ACC112 (cell line): Measurements from ENCODE around the gene NINL.
"Not testable (repeated sequence)": the region's sequence is repeated elsewhere in the genome, so short reads cannot be mapped to it uniquely, and the experiment has no call there.

Experiments used
- H2AFZ ChIP-seq: fragments of 200-600 bp; sonication (generic); one replicate; pipeline ENCODE4 v1.6.0; 2017; ENCODE audit warnings: antibody characterized with exemption, low read length; ENCODE audit not compliant: unreplicated experiment
- H3K27ac ChIP-seq: fragments of 200-600 bp; sonication (generic); 2 replicates; pipeline ENCODE4 v1.5.1; 2014; ENCODE audit warnings: low read depth, mild to moderate bottlenecking, antibody characterized with exemption, low read length, moderate library complexity
- H3K27me3 ChIP-seq: fragments of 200-600 bp; sonication (generic); 2 replicates; pipeline ENCODE4 v1.6.1; 2014; ENCODE audit warnings: mild to moderate bottlenecking, antibody characterized with exemption, low read length, moderate library complexity, mixed read lengths; ENCODE audit not compliant: insufficient read depth
- H3K36me3 ChIP-seq: fragments of 200-600 bp; sonication (generic); 2 replicates; pipeline ENCODE4 v1.6.1; 2016; ENCODE audit warnings: mild to moderate bottlenecking, antibody characterized with exemption, low read length, moderate library complexity, mixed read lengths; ENCODE audit not compliant: insufficient read depth
- H3K4me1 ChIP-seq: fragments of 200-600 bp; sonication (generic); one replicate; pipeline ENCODE4 v1.6.1; 2016; ENCODE audit warnings: low read length, mixed read lengths; ENCODE audit not compliant: insufficient read depth, unreplicated experiment, control insufficient read depth
- H3K4me3 ChIP-seq: fragments of 200-600 bp; sonication (generic); 2 replicates; pipeline ENCODE4 v1.5.1; 2014; ENCODE audit warnings: mild to moderate bottlenecking, low read depth, low read length
- H3K79me2 ChIP-seq: fragments of 200-600 bp; sonication (generic); one replicate; pipeline ENCODE4 v1.6.0; 2016; ENCODE audit warnings: low read length; ENCODE audit not compliant: control insufficient read depth, unreplicated experiment, insufficient read depth

The NINL gene

DNA sequence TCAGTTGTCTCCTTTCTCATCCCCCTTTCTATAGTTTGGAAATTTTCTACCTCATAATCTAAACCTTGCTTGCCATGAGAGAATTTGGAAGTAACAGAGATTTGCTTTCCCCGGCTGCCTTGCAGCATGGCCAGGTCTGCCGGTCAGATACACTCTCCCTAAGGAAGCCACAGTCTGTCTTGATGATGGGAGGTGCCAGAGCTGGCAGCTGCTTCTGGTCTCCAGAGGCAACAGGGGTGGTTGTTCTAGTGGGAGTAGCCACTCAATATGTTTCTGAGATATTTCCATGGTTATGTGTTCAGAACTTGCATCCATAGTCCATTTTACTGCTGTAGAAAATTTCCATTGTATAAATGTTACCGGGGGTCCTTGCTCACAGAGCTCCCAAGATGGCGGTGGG is 5.4 kb upstream of the NINL start:
- H2AFZ ChIP-seq, H3K4me3 ChIP-seq, H3K4me1 ChIP-seq, H3K79me2 ChIP-seq, H3K27ac ChIP-seq, H3K36me3 ChIP-seq, H3K27me3 ChIP-seq: not testable (repeated sequence)

DNA sequence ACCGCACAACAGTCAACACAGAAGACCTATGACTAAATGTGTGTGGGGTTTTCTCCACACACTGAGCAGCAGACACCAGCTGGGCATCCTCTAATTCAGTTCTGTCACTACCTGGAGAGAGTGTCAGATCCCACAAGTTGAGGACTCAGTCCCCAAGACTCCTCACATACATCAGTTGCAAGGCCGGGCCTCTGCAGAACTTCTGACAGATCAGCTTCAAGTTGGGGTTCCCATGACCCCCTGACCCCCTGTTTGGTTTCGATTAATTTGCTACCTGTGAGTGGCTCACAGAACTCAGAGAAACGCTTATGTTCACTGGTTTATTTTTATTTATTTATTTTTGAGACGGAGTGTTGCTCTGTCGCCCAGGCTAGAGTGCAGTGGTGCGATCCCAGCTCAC is 3.2 kb upstream of the NINL start:
- Histone ChIP-seq H2AFZ (no peak overlapping the region), H3K27ac (no peak overlapping the region)

DNA sequence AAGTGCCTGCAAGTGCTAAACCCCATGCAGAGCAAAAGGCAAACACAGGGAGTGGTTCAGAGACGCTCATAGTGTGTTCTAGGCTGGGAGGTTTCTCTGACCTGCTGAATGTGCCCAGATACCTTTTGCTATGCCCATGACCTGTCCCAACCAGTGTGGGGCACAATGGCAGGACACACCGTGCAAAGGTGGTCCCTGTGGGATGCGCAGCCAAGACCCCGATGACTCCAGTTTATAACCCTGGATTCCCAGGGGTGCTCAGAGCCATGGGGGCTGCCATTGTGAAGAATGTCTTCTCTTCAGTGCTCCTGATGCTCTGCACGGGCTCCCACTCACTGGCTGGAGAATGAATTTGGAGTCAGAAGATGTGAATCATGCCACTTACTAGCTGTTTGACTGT is 2.2 kb upstream of the NINL start:
- Histone ChIP-seq H3K79me2 (peaks cover 6% of the 10 kb centered on the region), H3K27me3 (no peaks in the 10 kb centered on the region), H3K27ac (no peak overlapping the region), H2AFZ (no peak overlapping the region), H3K4me1 (peaks cover 2% of the 10 kb centered on the region), H3K36me3 (no peaks in the 10 kb centered on the region), H3K4me3 (no peak overlapping the region)

More for the DNA sequence above, 3.2 kb upstream of the NINL start:
- Histone ChIP-seq H3K27me3 (no peaks in the 10 kb centered on the region), H3K4me1 (peaks cover 4% of the 10 kb centered on the region), H3K4me3 (no peak overlapping the region), H3K79me2 (peaks cover 4% of the 10 kb centered on the region), H3K36me3 (no peaks in the 10 kb centered on the region)

DNA sequence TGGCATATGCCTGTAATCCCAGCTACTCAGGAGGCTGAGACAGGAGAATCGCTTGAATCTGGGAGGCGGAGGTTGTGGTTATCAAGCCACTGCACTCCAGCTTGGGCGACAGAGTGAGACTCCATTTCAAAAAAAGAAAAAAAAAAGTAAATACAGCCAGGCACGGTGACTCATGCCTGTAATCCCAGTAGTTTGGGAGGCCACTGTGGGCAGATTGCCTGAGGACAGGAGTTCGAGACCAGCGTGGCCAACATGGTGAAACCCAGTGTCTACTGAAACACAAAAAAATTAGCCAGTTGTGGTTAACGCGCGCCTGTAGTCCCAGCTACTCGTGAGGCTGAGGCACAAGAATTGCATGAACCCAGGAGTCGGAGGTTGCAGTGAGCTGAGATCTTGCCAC is 1.5 kb upstream of the NINL start:
- Histone ChIP-seq H3K27me3 (no peaks in the 10 kb centered on the region), H2AFZ (no peak overlapping the region), H3K27ac (no peak overlapping the region), H3K79me2 (peaks cover 12% of the 10 kb centered on the region), H3K4me1 (no peaks in the 10 kb centered on the region), H3K36me3 (no peaks in the 10 kb centered on the region), H3K4me3 (no peak overlapping the region)

DNA sequence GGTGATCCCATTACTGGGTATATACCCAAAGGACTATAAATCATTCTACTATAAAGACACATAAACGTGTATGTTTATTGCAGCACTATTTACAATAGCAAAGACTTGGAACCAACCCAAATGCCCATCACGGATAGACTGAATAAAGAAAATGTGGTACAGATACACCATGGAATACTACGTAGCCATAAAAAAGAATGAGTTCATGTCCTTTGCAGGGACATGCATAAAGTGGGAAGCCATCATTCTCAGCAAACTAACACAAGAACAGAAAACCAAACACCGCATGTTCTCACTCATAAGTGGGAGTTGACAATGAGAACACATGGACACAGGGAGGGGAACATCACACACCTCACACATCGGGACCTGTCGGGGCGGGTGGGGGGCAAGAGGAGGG is 1.7 kb downstream of the NINL start:
- not testable (repeated sequence) for H3K36me3 ChIP-seq, H2AFZ ChIP-seq, H3K27me3 ChIP-seq, H3K4me1 ChIP-seq, H3K27ac ChIP-seq
- Histone ChIP-seq H3K79me2 (peaks cover 35% of the 10 kb centered on the region), H3K4me3 (peak overlapping the region; percentile 91; the same call in 1 of the 2 replicates)

DNA sequence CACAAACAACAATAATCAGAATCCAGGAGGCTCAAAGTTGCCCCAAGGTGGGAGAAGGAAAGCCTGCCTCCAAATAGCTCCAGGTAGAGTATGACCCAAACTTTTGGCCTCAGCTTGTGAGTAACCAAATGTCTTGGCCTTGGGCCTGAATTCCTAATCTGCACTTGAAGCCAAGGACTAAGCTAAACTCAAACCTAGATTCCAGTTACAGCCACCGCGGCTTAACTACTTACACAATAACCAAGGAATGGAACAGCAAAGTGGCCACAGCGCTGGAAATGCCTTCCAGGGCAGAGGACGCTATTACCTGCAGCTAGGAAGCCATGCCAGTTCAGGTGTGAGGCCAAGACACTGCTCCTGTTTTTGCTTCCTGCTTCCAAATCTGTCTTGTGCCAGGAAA is 4.6 kb downstream of the NINL start:
- Histone ChIP-seq H3K4me3 (no peak overlapping the region), H3K27me3 (no peaks in the 10 kb centered on the region), H3K4me1 (no peaks in the 10 kb centered on the region), H3K27ac (no peak overlapping the region), H3K36me3 (no peaks in the 10 kb centered on the region), H2AFZ (no peak overlapping the region), H3K79me2 (peaks cover 38% of the 10 kb centered on the region)

DNA sequence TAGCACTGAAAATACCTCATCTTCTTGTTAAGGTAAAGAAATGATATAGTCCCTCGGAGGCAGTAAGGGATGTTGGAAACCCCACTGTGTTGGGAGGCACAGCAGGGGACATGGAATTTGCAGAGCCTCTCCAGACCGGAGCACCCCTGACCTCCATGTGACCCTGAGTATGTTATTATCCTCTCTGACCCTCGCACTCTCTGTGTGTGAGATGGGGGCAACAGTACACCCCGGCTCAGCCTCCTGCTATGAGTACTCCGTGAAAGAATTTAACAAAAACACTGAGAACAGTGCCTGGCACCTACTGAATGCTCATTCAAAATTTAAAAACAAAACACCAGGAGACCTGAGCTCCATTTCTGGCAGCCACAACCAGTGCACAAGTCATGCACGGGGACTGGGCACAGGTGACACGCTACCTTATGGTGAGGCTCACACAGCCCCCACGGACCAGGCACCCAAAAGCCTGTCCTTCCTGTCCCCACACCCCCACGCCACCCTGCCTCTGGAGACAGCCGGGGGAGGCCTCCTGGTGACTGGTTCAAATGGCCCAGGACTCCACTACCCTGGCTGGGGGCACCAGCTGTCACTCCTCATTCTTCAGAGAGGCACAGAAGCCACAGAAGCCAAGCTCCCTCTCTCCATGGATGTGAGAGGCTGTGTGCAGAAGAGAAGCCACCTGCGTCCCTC is 6.1 kb downstream of the NINL start:
- no peaks in the 10 kb centered on the region for H3K27me3 ChIP-seq
- no peak overlapping the region for H3K27ac ChIP-seq
- no peak overlapping the region for H3K4me3 ChIP-seq
- H3K4me1 ChIP-seq, result peaks cover 6% of the 10 kb centered on the region
- H3K79me2 ChIP-seq, result peaks cover 35% of the 10 kb centered on the region
- H2AFZ ChIP-seq, result no peak overlapping the region
- no peaks in the 10 kb centered on the region for H3K36me3 ChIP-seq

DNA sequence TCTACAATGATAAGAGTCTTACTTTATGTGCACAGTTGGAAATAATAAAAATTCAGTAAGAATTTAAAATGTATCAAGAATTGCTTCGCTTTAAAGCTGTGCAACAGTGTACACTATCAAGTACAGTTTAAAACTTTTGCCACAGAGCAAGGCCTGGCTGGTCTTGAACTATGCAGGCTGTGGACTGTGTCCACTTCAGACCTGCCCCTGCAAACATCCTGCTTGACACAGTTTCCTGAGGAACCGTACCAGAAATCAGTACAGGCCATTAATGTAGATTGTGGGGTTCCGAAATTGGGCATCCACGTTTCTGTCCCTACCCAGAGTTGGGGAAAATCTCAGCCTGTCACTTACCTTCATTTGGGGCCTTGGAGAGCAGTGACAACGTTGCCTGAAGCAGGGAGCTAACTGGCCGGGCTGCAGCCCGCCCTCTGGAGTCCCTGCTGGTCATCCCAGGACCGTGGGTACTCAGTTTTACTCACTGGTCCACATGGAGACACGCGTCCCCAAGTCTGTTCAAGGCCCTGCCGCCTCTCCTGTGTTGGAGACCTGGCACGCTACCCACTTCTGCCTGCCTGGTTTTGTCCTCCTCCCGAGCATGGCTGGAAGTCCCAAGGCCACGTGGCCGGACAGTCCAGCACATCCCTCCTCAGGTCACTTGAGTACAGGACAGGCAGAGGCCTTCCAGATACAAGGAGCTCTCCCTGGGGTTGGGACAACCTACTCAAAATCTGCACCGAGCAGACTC is 8.4 kb downstream of the NINL start:
- H3K79me2 ChIP-seq, result peaks cover 35% of the 10 kb centered on the region
- no peak overlapping the region for H2AFZ ChIP-seq
- no peaks in the 10 kb centered on the region for H3K27me3 ChIP-seq

DNA sequence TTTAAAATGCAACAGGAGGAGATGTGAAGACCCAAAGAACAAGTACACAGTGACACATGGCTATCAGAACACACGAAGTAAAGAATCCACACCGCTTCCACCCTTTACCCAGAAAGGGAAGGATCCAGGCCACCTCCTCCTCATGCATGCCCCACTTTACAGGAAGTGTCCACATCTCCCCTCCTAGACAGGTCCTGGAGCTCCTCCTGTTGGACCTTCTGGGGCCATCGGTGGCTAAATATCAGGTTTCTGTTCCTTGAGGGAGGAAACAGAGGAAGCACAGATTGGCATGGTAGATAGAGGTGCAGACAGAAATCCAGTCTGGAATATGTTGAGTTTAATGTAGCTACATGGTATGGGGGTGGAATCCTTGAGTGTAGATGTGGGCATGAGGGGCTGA is 10.9 kb downstream of the NINL start:
- H3K4me1 ChIP-seq, result peaks cover 22% of the 10 kb centered on the region
- H3K27me3 ChIP-seq, result no peaks in the 10 kb centered on the region
- H3K36me3 ChIP-seq, result no peaks in the 10 kb centered on the region
- H3K4me3 ChIP-seq, result no peak overlapping the region
- H3K27ac ChIP-seq, result peak overlapping the region; percentile 84
- H2AFZ ChIP-seq, result peak overlapping the region; percentile 79
- H3K79me2 ChIP-seq, result peaks cover 22% of the 10 kb centered on the region

More for the DNA sequence above, 8.4 kb downstream of the NINL start:
- H3K36me3 ChIP-seq, result no peaks in the 10 kb centered on the region
- no peak overlapping the region for H3K4me3 ChIP-seq
- H3K27ac ChIP-seq, result no peak overlapping the region
- peaks cover 21% of the 10 kb centered on the region for H3K4me1 ChIP-seq

DNA sequence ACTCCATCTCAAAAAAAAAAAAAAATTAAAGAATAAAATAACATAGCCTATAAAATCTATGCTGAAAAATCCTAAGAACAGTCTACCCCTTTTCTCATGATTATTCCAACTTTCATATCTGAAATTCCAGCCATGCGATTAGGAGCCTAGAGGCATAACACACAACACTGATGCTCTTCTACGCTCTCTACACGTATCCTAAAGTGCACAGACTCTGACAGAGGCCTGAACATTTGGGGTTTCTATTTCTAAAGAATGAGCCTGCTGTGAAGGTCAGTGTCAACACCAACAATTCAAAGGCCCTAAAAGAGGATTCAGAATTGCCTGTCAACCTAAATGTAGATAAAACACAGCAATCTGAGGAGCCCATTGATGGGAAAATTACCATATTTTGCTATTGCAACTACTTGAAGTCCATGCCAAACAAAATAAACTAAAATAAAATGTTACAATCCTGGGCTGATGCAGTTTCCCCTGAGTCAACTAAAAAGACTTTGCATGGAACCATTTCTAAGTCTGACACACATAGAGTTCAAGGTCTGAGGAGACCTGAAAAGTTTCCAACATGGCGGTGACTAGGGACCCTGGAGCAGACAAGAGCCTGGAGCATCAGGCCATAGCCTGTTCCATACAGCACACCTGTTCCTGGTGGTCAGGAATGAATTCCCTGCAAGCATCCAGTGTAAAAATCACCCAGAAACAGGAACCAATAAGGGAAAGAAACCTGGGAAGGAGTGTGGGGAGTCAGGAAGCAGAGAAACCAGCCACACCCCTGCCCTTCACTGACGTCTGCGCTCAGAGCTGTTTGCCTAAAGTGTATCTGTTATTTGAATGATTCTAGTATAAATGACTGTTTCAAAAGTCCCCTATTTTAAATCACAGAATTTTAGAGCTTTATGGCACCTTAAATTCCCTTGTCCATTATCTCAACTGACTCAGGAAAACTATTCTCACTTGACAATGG is 11.8 kb downstream of the NINL start:
- Histone ChIP-seq H3K36me3 (no peaks in the 10 kb centered on the region), H2AFZ (peak overlapping the region; percentile 79), H3K4me1 (peaks cover 22% of the 10 kb centered on the region), H3K4me3 (peak overlapping the region; percentile 29; the same call in 1 of the 2 replicates), H3K27ac (peak overlapping the region; percentile 84), H3K79me2 (peaks cover 17% of the 10 kb centered on the region), H3K27me3 (no peaks in the 10 kb centered on the region)
